Keratinocyte (primary cell): Measurements from ENCODE around the gene TRMT10B. TPM values are rescaled to one million over a fixed set of nuclear protein-coding genes. Genes with fewer than 3 reads are reported as not detected.

Source experiments
- DNase-seq: peaks from one replicate; pipeline ENCODE4 v3.0.0-alpha.2; 2011; ENCODE audit warnings: low read depth, missing footprints, low spot score
- FAIRE-seq: peaks from 2 replicates; lab custom pipeline; 2011; peaks lifted over from hg19 to GRCh38; lab: Jason Lieb, UNC
- H2AFZ ChIP-seq: 2 replicates; pipeline ENCODE4 v1.6.0; 2012; ENCODE audit warnings: low read length, control low read depth, inconsistent platforms; ENCODE audit not compliant: control insufficient read depth
- H3K27ac ChIP-seq: 2 replicates; pipeline ENCODE4 v1.5.1; 2011; ENCODE audit warnings: low read length; ENCODE audit not compliant: control insufficient read depth, insufficient read depth
- H3K27me3 ChIP-seq: 3 replicates; pipeline ENCODE4 v1.6.0; 2011; ENCODE audit warnings: low read length; ENCODE audit not compliant: control insufficient read depth, insufficient read depth; ENCODE audit errors: extremely low read depth
- H3K36me3 ChIP-seq, 2 experiments: 2 replicates in 1 of 2; 3 replicates in 1 of 2; pipeline ENCODE4 v1.5.1; 2011; ENCODE audit warnings: low read length in 2 of 2, mild to moderate bottlenecking in 1 of 2; ENCODE audit not compliant: control insufficient read depth in 2 of 2, insufficient read depth in 2 of 2; ENCODE audit errors: extremely low read depth in 1 of 2
- H3K4me1 ChIP-seq: 3 replicates; pipeline ENCODE4 v1.5.1; 2011; ENCODE audit warnings: low read length; ENCODE audit not compliant: control insufficient read depth, insufficient read depth; ENCODE audit errors: extremely low read depth
- H3K4me2 ChIP-seq: 3 replicates; pipeline ENCODE4 v1.6.0; 2011; ENCODE audit warnings: low read depth, low read length; ENCODE audit not compliant: control insufficient read depth, insufficient read depth; ENCODE audit errors: extremely low read depth
- H3K4me3 ChIP-seq, 3 experiments: fragments of 200-600 bp in 1 of 3; sonication (generic) in 1 of 3; 2 replicates in 2 of 3; 3 replicates in 1 of 3; pipeline ENCODE4 v1.5.1; 2011 to 2016; ENCODE audit warnings: low read length in 3 of 3, mild to moderate bottlenecking in 3 of 3, control low read depth in 2 of 3, inconsistent platforms in 1 of 3, low read depth in 1 of 3, mixed read lengths in 1 of 3, mixed run types in 1 of 3, moderate library complexity in 1 of 3; ENCODE audit not compliant: control insufficient read depth in 2 of 3, insufficient read depth in 2 of 3; ENCODE audit errors: extremely low read depth in 1 of 3
- H3K79me2 ChIP-seq: 2 replicates; pipeline ENCODE4 v1.6.0; 2012; ENCODE audit warnings: low read length; ENCODE audit not compliant: control insufficient read depth, insufficient read depth
- H3K9ac ChIP-seq: 3 replicates; pipeline ENCODE4 v1.6.0; 2011; ENCODE audit warnings: low read length; ENCODE audit not compliant: control insufficient read depth, insufficient read depth; ENCODE audit errors: extremely low read depth
- H3K9me1 ChIP-seq: 3 replicates; pipeline ENCODE4 v1.6.0; 2011; ENCODE audit warnings: low read length; ENCODE audit not compliant: control insufficient read depth, insufficient read depth; ENCODE audit errors: extremely low read depth
- H3K9me3 ChIP-seq: 2 replicates; pipeline ENCODE4 v1.5.1; 2012; ENCODE audit warnings: low read depth, low read length; ENCODE audit not compliant: control insufficient read depth
- H4K20me1 ChIP-seq: 3 replicates; pipeline ENCODE4 v1.6.0; 2011; ENCODE audit warnings: low read length; ENCODE audit not compliant: control insufficient read depth, insufficient read depth; ENCODE audit errors: extremely low read depth
- EZH2 ChIP-seq: IDR thresholded peaks from one replicate; pipeline ENCODE4 v1.6.1; 2012; ENCODE audit warnings: inconsistent platforms, mild to moderate bottlenecking, low read length, moderate library complexity
- dilution Hi-C: fragments of 300-500 bp; cut with MboI; formaldehyde crosslinking; loops from one replicate; pipeline ENCODE4 v1.7.0; 2020; ENCODE audit warnings: low sequenced_read_pairs; ENCODE audit not compliant: extremely low pct_ligation_motif_present
- polyA plus RNA-seq, 5 experiments: library from polyadenylated mRNA; depleted of rRNA in 3 of 5; stranded (reverse) in 3 of 5; stranded (forward) in 1 of 5; unstranded in 1 of 5; fragments of >200 nt; gene quantifications; 1 replicate in 1 of 5; 2 replicates in 3 of 5; 3 replicates in 1 of 5; pipeline versions ENCODE4 v1.2.1 to v1.2.3, GENCODE V29; 2011 to 2012; ENCODE audit warnings: missing spikeins in 2 of 5, low read depth in 1 of 5, low replicate concordance in 1 of 5
- TF ChIP-seq, protein P1 (sequence below), 3 experiments: IDR thresholded peaks in 1 of 3; conservative IDR thresholded peaks in 1 of 3; optimal IDR thresholded peaks in 1 of 3; 2 replicates in 2 of 3; 3 replicates in 1 of 3; pipeline versions ENCODE3 to v1.5.1; 2011; ENCODE audit warnings: low read length in 3 of 3, mild to moderate bottlenecking in 3 of 3, moderate library complexity in 2 of 3, control low read depth in 1 of 3, inconsistent platforms in 1 of 3; ENCODE audit not compliant: insufficient read depth in 2 of 3; ENCODE audit errors: extremely low read depth in 1 of 3

TRMT10B gene
- polyA plus RNA-seq, 1 donor (not counting 4 experiments of a cell fraction or from before 2014, with no cell fraction given) = 6.9 TPM

DNA sequence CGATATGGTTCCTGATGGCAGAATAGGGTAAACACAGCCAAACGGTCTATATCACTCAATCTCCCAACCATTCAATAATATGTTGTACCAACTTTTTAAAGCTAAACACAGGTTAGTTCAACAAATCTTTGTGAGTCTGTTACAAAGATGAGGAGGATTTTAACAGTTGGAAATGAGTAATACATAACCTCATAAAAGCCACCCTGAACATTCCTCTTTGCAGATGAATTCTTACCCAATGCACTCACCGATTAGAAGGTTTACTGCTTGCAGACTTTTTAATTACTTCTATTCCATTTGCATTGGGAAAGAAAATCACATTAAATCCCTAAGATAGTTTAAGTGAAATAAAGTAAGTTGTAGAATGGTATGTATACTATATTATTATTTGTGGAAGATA is 23.3 kb upstream of the TRMT10B start:
- Histone ChIP-seq H4K20me1 (no peaks in the 10 kb centered on the region), H3K4me1 (peaks cover 17% of the 10 kb centered on the region), H3K36me3 (no peaks in the 10 kb centered on the region), H3K79me2 (no peaks in the 10 kb centered on the region), H3K4me3 (no peak overlapping the region), H3K27ac (no peak overlapping the region), H3K9ac (no peak overlapping the region), H2AFZ (no peak overlapping the region), H3K4me2 (peak overlapping the region; percentile 38), H3K27me3 (no peaks in the 10 kb centered on the region), H3K9me3 (no peaks in the 10 kb centered on the region), H3K9me1 (no peaks in the 10 kb centered on the region)
- dilution Hi-C loops = no loop called here
- TF ChIP-seq, protein P1, sequence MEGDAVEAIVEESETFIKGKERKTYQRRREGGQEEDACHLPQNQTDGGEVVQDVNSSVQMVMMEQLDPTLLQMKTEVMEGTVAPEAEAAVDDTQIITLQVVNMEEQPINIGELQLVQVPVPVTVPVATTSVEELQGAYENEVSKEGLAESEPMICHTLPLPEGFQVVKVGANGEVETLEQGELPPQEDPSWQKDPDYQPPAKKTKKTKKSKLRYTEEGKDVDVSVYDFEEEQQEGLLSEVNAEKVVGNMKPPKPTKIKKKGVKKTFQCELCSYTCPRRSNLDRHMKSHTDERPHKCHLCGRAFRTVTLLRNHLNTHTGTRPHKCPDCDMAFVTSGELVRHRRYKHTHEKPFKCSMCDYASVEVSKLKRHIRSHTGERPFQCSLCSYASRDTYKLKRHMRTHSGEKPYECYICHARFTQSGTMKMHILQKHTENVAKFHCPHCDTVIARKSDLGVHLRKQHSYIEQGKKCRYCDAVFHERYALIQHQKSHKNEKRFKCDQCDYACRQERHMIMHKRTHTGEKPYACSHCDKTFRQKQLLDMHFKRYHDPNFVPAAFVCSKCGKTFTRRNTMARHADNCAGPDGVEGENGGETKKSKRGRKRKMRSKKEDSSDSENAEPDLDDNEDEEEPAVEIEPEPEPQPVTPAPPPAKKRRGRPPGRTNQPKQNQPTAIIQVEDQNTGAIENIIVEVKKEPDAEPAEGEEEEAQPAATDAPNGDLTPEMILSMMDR (optimal IDR thresholded peaks at IDR 0.05 in 1 of 3, IDR thresholded peaks at IDR 0.05 in 1 of 3, conservative IDR thresholded peaks at IDR 0.05 in 1 of 3; ENCODE audit: extremely low read depth in 1 of 3, insufficient read depth in 2 of 3, low read length in 3 of 3) = no peak
- no peak for TF ChIP-seq EZH2
- FAIRE-seq (peak; percentile 44), DNase-seq (no peak)

DNA sequence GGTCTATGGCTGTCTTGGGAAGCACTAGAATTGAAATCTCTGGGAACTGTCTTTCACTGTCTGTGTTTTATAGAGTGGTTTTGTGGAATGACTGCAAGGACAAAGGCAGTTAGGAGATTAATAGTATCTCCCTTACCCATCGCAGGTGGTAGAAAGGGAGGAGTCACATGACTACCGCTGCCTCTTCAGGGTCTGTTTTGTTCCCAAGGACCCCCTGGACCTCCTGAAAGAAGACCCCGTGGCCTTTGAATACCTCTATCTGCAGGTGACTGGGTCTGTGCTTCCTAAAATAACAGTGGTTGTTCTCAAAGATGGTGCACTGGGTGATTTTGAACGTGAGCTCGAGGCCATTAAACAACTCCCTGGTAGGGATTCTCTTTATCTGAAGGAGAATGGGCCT is 22.8 kb upstream of the TRMT10B start:
- Histone ChIP-seq H3K36me3 (no peaks in the 10 kb centered on the region), H3K27me3 (no peaks in the 10 kb centered on the region), H3K4me3 (no peak overlapping the region), H3K9ac (no peak overlapping the region), H3K9me3 (no peaks in the 10 kb centered on the region), H4K20me1 (no peaks in the 10 kb centered on the region), H3K9me1 (no peaks in the 10 kb centered on the region), H3K27ac (no peak overlapping the region), H3K4me1 (peaks cover 17% of the 10 kb centered on the region), H3K79me2 (no peaks in the 10 kb centered on the region), H2AFZ (no peak overlapping the region), H3K4me2 (no peak overlapping the region)
- no peak for FAIRE-seq
- DNase-seq = no peak
- dilution Hi-C loops = no loop called here
- TF ChIP-seq EZH2 = no peak
- TF ChIP-seq, protein P1 (optimal IDR thresholded peaks at IDR 0.05 in 1 of 3, IDR thresholded peaks at IDR 0.05 in 1 of 3, conservative IDR thresholded peaks at IDR 0.05 in 1 of 3; ENCODE audit: extremely low read depth in 1 of 3, insufficient read depth in 2 of 3, low read length in 3 of 3) = no peak
